ENCODE data around the gene CENPX. TPM values are rescaled to one million over a fixed set of nuclear protein-coding genes. Genes with fewer than 3 reads are reported as not detected.

Gene CENPX
- total and polyA plus RNA-seq, 2 of the 13 experiments (the other 11 are each of a cell fraction or from before 2014, with no cell fraction given) = 92.7 to 170 TPM

- TF ChIP-seq FIP1L1 (IDR thresholded peaks at IDR 0.05; ENCODE audit: borderline replicate concordance, insufficient read depth, low read depth, low read length) (0 out of 2 replicates have a peak, but pooled peaks have one; percentile 11), PCBP1 (IDR thresholded peaks at IDR 0.05; ENCODE audit: borderline replicate concordance, low read depth, low read length) (peak; percentile 28; the same call in 1 of the 2 replicates), PCBP2 (optimal IDR thresholded peaks at IDR 0.05; ENCODE audit: low read depth, low read length, poor library complexity, severe bottlenecking) (no peak), ZNF737 (CRISPR knock-in tag; IDR thresholded peaks at IDR 0.05; ENCODE audit: borderline replicate concordance) (no peak), ZFP91 (CRISPR knock-in tag; IDR thresholded peaks at IDR 0.05; ENCODE audit: borderline replicate concordance) (0 out of 2 replicates have a peak, but pooled peaks have one; percentile 4), TBP (CRISPR knock-in tag; IDR thresholded peaks at IDR 0.05) (no peak), MAFF (IDR thresholded peaks at IDR 0.05; ENCODE audit: low read depth, low read length) (no peak), KDM2A (CRISPR knock-in tag; IDR thresholded peaks at IDR 0.05; ENCODE audit: borderline replicate concordance, low read depth) (no peak; the same call in 1 of the 2 replicates), ZNF816 (CRISPR knock-in tag; IDR thresholded peaks at IDR 0.05; ENCODE audit: borderline replicate concordance) (no peak), PBX2 (CRISPR knock-in tag; IDR thresholded peaks at IDR 0.05) (no peak), CSRNP1 (CRISPR knock-in tag; IDR thresholded peaks at IDR 0.05) (no peak), NFE2L2 (IDR thresholded peaks at IDR 0.05; ENCODE audit: low read length) (no peak), TIGD3 (CRISPR knock-in tag; IDR thresholded peaks at IDR 0.05; ENCODE audit: borderline replicate concordance) (no peak), TBX3 (IDR thresholded peaks at IDR 0.05; ENCODE audit: borderline replicate concordance) (no peak), ZNF281 (CRISPR knock-in tag; IDR thresholded peaks at IDR 0.05; ENCODE audit: borderline replicate concordance) (no peak), ZNF12 (CRISPR knock-in tag; IDR thresholded peaks at IDR 0.05) (no peak), ZFAT (CRISPR knock-in tag; conservative IDR thresholded peaks at IDR 0.05) (no peak), MAX (IDR thresholded peaks at IDR 0.05) (no peak), RBFOX2 (IDR thresholded peaks at IDR 0.05; ENCODE audit: low read depth, low read length) (peak; percentile 70), SETDB1 (CRISPR knock-in tag; IDR thresholded peaks at IDR 0.05; ENCODE audit: borderline replicate concordance) (no peak), EP300 (IDR thresholded peaks at IDR 0.05; ENCODE audit: low read depth in 2 of 2, low read length in 2 of 2) (no peak), EP300 (CRISPR knock-in tag; IDR thresholded peaks at IDR 0.05; ENCODE audit: borderline replicate concordance) (no peak)
Measured at GRCh38 chr17:82012261-82012639, 10.4 kb downstream of the CENPX start (continued).

Data from HepG2 (cell line).